Dermis microvascular lymphatic vessel endothelial cell (primary cell): ENCODE data around the gene ACER1. TPM values are rescaled to one million over a fixed set of nuclear protein-coding genes. Genes with fewer than 3 reads are reported as not detected.

Experiments
- DNase-seq, 2 donors: peaks; one replicate each; pipeline versions ENCODE4 v3.0.0 to v3.0.0-alpha.2; 2010; ENCODE audit warnings: low read depth in 2 of 2
- total RNA-seq: library from RNA; depleted of rRNA; stranded (reverse); fragments of >200 nt; gene quantifications from 2 replicates; pipeline ENCODE4 v1.2.1, GENCODE V29; 2014

ACER1 gene
- total RNA-seq, 1 donor from 2014 or later = not detected

DNA sequence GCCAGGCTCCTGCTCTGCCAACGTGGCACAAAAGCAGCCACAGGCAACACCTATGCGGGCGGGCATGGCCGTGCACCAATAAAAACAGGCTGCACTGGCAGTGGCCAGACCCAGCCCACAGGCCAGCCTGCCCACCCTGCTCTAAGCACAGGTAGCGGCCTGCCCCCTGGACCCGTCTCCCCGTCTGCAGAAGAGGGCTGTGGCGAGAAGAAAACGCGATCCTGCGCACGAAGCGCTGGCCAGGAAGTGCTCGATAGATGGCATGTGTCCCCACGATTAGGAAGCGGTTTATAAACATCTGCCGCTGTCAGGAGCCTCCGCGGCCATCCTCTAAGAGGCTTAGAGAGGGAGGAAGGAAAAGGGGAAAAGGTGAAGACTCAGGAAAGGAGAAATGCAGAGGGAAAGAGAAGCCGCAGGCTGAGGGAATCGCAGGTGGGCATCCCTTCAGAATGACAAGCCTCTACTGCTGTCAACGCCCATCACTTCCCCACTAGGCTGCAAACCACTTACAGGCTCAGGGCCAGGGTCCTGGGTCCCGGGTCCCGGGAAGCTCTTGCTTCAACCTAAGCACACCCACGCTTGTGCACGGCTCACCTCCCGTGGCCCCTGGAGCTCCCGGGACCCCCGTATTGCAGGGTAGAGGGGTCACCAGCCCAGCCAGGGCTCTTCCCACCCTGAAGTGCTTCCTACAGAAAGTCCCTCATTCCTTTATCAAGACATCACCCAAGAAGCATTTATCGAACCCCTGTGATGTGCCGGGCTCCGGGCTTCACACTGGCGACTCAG is 64.1 kb downstream of the ACER1 start:
- DNase-seq = no peak

DNA sequence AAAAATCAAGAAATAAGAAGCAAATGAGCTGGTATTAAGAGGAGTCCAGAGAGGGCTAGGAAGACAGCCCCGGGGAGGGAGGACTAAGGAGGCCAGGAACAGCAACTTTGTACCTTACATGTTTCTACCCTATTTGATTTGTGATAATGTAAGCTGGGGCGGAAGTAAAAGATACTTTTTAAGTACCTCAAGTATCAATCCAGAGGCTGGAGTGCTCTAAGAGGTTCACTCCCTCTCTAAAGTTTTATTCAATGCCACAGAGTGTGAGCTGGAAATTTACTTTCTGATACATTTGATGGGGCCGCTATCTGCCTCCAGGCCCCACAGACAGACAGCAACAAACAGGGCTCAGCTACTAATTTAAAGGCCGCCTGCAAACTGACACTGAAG is 65.0 kb downstream of the ACER1 start:
- no peak for DNase-seq

DNA sequence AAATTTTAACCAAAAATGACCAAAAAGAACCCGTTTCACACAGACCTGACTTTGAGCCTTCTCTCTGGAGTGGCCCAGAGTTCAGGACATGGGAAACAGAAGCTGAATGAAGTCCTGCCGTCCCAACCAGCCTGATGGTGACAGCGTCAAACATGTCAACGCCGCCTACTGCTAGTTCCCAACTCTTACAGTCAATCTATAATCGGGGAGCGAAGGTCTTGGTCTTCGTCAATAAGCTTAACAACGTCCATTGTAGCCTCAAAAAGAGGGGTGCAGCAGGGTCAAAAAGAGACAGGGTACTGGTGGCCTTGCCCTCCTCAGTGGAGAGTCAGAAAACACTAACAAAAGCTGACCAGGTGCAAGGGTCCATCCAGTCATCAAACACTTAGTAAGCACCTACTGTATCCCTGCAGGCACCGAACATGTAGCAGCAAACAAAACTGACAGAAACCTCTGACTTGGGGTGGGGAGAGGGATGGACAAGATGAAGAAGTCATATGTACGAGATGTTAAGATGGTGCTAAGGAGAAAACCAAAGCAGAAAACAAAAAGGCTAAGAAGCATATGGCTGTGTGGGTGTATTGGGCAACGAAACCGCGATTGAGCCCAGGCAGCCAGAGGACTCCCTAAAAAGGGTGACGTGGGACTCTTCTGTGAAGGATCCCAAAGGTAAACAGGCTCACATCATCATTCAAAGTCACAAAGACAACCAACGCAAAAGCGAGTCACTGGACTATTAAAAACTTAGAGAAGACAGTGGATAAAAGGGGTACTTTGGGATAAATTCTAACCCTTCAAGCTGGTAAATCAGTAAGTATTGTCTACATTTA is 65.6 kb downstream of the ACER1 start:
- no peak for DNase-seq

DNA sequence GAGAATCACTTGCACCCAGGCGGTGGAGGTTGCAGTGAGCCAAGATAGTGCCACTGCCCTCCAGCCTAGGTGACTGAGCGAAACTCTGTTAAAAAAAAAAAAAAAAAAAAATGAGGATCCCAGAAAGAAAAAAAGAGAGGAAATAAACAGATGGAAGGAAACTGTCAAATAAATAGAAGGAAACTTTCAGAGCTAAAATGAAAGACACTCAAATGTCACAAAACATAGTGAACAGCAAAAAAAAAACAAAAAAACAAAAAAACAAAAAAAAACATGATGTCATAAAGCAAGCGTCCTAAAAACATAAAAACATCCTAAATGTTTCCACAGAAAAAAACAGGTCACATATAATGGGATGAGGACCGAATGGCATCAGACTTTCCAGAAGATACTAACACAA is 68.6 kb downstream of the ACER1 start:
- DNase-seq = no peak

DNA sequence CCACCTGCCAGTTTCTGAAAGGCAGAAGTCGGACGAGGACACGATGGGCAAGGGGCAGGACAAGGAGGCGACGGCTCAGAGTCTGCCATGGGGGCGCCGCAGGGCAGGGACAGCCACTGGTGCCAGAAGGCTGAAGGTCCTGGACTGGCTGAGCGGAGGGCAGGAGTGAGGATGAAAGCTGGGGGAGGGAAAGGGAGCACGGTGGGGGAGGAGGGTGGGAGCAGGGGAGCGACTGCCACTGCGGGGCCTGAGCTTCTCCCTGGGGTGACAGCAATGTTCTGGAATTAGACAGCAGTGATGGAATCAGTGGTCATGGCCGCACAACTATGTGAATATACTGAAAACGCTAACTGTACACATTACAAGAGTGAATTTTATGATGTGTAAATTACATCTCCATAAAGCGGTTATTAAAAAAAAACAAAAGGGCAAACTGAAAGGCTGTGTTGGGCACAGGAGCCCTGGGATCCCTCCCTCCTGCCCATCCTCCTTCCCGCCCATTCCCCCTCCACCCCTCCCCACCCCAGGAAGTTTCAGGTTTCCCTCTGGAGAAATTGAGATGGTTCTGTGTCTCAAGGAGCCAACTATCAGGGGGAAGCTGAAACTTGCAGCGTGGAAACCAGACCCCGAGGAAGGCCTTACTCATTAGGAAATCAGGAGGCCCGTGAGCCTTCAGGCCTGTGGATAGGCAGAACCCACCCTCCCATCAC is 69.5 kb downstream of the ACER1 start:
- no peak for DNase-seq

DNA sequence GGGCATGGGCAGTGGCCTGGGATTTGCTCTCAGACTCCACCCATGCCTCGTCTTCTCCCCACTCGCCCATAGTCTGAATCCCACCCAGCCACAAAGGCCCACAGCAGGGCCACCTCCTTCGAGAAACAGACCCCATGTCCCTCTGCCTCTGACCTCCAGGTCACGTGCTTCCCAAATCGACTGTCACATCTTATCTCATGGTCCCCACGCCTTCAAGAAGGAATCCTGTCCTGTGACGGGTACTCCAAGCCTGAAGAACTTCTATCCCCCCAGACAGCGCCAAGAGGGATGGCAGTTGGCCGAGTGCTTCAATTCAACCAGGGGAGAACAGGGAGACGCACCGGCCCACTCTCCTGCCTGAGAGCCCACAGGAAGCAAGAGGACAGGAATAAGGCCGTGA is 70.1 kb downstream of the ACER1 start:
- DNase-seq = no peak

DNA sequence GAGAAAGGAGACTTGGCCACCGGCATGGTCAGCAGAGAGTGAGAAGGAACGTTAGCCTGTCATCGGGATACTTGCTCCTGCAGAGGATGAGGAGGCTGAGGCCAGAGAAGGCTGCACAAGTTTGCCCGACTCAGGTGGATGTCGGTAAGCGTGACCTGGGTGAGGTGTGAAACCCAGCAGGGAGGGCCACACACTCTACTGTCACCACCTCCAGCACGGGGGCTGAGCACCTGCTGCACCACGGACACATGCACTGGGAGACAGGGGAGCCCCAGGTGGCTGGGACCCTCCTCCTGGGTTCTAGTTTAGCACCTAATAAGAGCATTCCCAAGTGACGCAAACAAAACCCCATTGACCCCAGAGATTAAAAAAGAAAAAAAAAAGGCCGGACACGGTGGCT is 70.9 kb downstream of the ACER1 start:
- no peak for DNase-seq

DNA sequence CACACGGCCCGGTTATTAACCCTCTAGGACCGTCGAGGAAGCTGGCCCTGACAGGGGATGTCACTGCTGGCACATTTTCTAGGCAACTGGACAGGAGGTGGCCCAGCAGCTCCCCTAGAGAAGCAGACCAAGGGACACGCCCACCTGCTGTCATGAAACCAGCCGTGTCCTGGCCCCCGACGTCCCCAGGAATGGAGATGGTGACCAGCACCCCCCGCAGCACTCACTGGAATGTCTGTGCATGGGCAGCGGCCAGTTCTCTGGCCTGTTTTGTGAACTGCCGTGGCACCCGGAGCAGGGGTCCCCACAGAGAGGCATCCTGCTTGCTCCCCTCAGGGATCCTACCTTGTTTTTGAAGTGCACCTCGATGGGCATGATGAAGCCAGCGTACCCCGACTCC is 71.5 kb downstream of the ACER1 start:
- DNase-seq = no peak

DNA sequence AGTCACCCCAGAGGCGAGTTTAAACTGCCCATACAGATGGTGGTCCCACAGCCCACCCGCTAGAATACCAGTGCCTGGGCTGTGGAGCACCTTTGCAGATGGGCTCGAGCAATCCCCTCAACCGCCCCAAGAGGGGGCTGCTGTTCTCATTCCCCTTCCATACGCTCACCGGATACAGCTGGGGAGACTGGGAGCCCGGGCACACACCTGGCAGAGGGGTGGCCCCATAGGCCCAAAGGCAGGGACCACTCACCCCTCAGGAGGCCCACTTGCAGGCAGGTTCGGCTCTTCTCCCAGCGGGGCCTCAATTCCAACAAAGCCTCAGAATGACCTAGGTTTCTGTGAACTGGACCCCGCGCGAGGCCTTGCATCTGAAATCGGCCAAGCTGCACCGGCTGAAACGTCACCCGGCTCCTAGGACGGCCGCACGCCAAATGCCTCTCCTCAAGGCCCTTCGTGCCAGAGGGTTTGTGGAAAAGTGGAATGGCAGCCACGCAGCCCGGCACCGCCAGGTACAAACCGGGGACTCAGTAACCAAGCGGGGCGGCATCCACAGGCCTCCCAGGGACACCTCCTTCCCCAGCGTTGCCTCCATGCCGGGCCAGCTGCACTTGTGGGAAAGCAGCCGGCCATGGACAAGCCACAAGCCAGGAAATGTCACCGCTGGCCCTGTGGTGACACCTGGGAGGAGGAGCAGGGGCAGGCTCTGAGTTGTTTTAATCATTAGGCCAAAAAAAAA is 72.3 kb downstream of the ACER1 start:
- peak in 1 of 2 donors; percentile 62 for DNase-seq

DNA sequence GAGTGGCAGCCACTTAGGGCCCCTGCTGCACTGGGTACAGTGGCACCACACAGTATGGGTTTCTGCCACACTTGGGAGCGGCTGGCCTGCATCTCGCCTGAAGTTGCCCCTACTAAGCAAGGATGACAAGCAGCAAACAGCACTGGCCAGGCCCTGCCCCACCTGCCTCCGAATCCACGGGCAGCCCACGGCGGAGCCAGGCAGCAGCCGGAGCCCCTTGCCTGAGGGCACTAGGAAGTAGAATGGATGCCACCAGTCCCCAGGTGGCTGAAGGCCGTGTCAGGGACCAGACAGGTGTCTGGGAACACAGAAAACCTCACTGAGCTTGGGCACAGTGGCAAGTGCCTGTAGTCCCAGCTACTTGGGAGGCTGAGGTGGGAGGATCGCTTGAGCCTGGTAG is 73.0 kb downstream of the ACER1 start:
- DNase-seq = no peak

DNA sequence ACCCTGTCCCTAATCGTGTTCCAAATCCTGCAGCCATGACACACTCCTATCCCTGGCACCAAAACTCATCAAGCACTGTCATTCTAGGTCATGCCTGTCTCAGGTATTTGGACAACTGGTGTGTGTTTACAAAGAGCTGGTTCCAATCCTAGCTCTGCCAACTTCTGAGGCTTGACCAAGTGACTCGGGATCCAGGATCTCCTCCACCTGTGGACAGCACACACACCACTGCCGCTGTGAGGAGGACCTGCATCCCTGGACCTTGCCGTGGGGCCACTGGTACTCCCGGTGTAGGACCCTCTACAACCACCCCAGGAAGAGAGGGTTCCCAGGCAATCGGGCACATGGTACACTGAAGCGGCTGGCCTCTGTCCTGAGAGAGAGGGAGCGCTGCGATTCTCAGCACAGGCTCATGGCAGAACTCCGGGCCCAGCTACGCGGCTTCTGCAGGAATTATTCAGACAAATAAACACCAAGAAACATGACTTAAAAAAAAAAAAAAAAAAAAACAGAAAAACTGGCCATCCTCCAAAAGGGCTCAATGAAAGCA is 74.0 kb downstream of the ACER1 start:
- no peak for DNase-seq

DNA sequence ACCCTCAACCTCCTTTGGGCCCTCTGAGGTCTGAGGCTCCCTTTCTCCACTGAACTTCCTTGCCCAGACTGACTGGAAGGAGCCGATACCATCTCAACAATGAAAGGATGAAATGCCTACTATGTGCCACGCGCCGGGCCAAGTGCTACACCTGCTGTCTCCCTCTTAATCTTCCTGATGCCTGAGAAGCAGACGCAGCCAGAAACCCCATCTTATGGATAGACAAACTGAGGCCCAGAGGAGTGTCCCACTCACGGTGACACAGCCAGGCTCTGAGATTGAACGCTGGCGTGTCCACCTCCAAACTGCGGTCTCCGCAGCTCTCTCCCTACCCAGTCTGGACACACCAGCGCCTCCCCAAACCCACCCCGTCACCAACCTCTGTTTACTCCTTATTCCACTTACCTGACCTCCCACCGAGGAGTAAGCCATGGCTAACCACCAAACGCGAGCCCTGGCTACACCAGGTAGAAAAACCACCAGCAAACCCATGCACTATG is 74.5 kb downstream of the ACER1 start:
- no peak for DNase-seq

Other genes starting within 250 kb of the ACER1 start
- 1.3 and 5.7 TPM in 2 replicates for gene RFX2, start 223.1 kb downstream of the ACER1 start, total RNA-seq
- not detected in 2 replicates for gene ACSBG2, start 197.9 kb downstream of the ACER1 start, total RNA-seq
- 3.5 and 9.4 TPM in 2 replicates for gene MLLT1, start 53.6 kb downstream of the ACER1 start, total RNA-seq
- 37.6 and 56.3 TPM in 2 replicates for gene CLPP, start 27.9 kb upstream of the ACER1 start, total RNA-seq
- 20.5 and 30.5 TPM in 2 replicates for gene ALKBH7, start 39.2 kb upstream of the ACER1 start, total RNA-seq
- gene PSPN, start 42.3 kb upstream of the ACER1 start, total RNA-seq = 0.64 and 1.0 TPM in 2 replicates
- 35.7 and 43.4 TPM in 2 replicates for gene GTF2F1, start 59.6 kb upstream of the ACER1 start, total RNA-seq
- gene KHSRP, start 91.2 kb upstream of the ACER1 start, total RNA-seq = 89.9 and 116 TPM in 2 replicates
- gene SLC25A41, start 100.2 kb upstream of the ACER1 start, total RNA-seq = 0.13 TPM in 2 replicates
- 9.5 and 19.0 TPM in 2 replicates for gene SLC25A23, start 126.2 kb upstream of the ACER1 start, total RNA-seq
- gene CRB3, start 130.7 kb upstream of the ACER1 start, total RNA-seq = not detected in 2 replicates
- not detected in 2 replicates for gene DENND1C, start 148.2 kb upstream of the ACER1 start, total RNA-seq
- not detected in 2 replicates for gene TUBB4A, start 168.7 kb upstream of the ACER1 start, total RNA-seq
- gene TNFSF9, start 197.4 kb upstream of the ACER1 start, total RNA-seq = 0.39 and 0.63 TPM in 2 replicates